Measurements from ENCODE around the gene EPSTI1.

GRCh38 chr13:43006893-43007631, 15.0 kb upstream of the EPSTI1 start:
- TF ChIP-seq POLR2A (IDR thresholded peaks at IDR 0.05) (no peak), CTCF (IDR thresholded peaks at IDR 0.05) (no peak)

All from right lobe of liver (tissue), 4 donors.